PC-3 (cell line): ENCODE data around the gene P2RX1. TPM values are rescaled to one million over a fixed set of nuclear protein-coding genes. Genes with fewer than 3 reads are reported as not detected.

Experiments
- ATAC-seq: fragments of 200-7000 bp; cut with Tn5 transposase; 2 replicates; pipeline ENCODE4 v1.9.1; 2020; ENCODE audit warnings: mild to moderate bottlenecking, moderate library complexity
- BruUV-seq: library from RNA; stranded (reverse); fragments of 400-500 nt; replicated peaks from 2 replicates; lab custom pipeline; 2021; lab: Mats Ljungman, UMichigan
- CTCF ChIA-PET: fragments of 300-600 bp; sonication (Branson Sonifier 250); formaldehyde crosslinking; loops from one replicate; lab custom pipeline; 2022; ENCODE audit warnings: antibody characterized with exemption; lab: Charles Lee
- POLR2A ChIA-PET: fragments of 300-600 bp; sonication (Branson Sonifier 250); formaldehyde crosslinking; loops from one replicate; lab custom pipeline; 2022; ENCODE audit warnings: antibody characterized with exemption; ENCODE audit not compliant: unreplicated experiment; lab: Charles Lee
- DNase-seq: peaks from one replicate; pipeline ENCODE4 v3.0.0-alpha.2; 2015
- H2AFZ ChIP-seq: fragments of 300-600 bp; sonication (generic); 2 replicates; pipeline ENCODE4 v1.6.0; 2016; ENCODE audit warnings: antibody characterized with exemption, low read length
- H3F3A ChIP-seq: fragments of 300-600 bp; sonication (generic); one replicate; pipeline ENCODE4 v1.6.0; 2017; ENCODE audit warnings: antibody characterized with exemption, low read length, control low read depth, mild to moderate bottlenecking; ENCODE audit not compliant: unreplicated experiment
- H3K27ac ChIP-seq: fragments of 300-600 bp; sonication (generic); 2 replicates; pipeline ENCODE4 v1.5.1; 2016; ENCODE audit warnings: mild to moderate bottlenecking, low read length
- H3K27me3 ChIP-seq: fragments of 300-600 bp; sonication (generic); 2 replicates; pipeline ENCODE4 v1.6.1; 2016; ENCODE audit warnings: low read length, mixed read lengths
- H3K36me3 ChIP-seq: fragments of 300-600 bp; sonication (generic); 2 replicates; pipeline ENCODE4 v1.6.1; 2016; ENCODE audit warnings: low read depth, mixed run types, low read length, mixed read lengths
- H3K4me1 ChIP-seq: fragments of 300-600 bp; sonication (generic); 2 replicates; pipeline ENCODE4 v1.5.1; 2016; ENCODE audit warnings: low read length; ENCODE audit not compliant: insufficient read depth
- H3K4me2 ChIP-seq: fragments of 300-600 bp; sonication (generic); 2 replicates; pipeline ENCODE4 v1.6.0; 2016; ENCODE audit warnings: low read length
- H3K4me3 ChIP-seq: fragments of 300-600 bp; sonication (generic); 2 replicates; pipeline ENCODE4 v1.5.1; 2016; ENCODE audit warnings: mild to moderate bottlenecking, low read length, mixed read lengths
- H3K79me2 ChIP-seq: fragments of 300-600 bp; sonication (generic); 2 replicates; pipeline ENCODE4 v1.6.1; 2017; ENCODE audit warnings: low read length, mixed read lengths
- H3K9ac ChIP-seq: fragments of 300-600 bp; sonication (generic); 2 replicates; pipeline ENCODE4 v1.6.0; 2016; ENCODE audit warnings: mild to moderate bottlenecking, low read length
- H3K9me2 ChIP-seq: fragments of 300-600 bp; sonication (generic); replicated peaks from 2 replicates; pipeline ENCODE4 v1.6.1; 2016; ENCODE audit warnings: mixed run types, low read length, mixed read lengths
- H3K9me3 ChIP-seq: fragments of 300-600 bp; sonication (generic); 2 replicates; pipeline ENCODE4 v1.6.1; 2016; ENCODE audit warnings: low read length, mixed read lengths
- H4K20me1 ChIP-seq: fragments of 300-600 bp; sonication (generic); 2 replicates; pipeline ENCODE4 v1.6.1; 2016; ENCODE audit warnings: low read length, mixed read lengths
- EZH2 ChIP-seq: fragments of 300-600 bp; sonication (generic); IDR thresholded peaks from one replicate; pipeline ENCODE4 v1.6.1; 2017; ENCODE audit warnings: antibody characterized with exemption, mild to moderate bottlenecking, low read length; ENCODE audit not compliant: unreplicated experiment
- EZH2phosphoT487 ChIP-seq: fragments of 300-600 bp; sonication (generic); IDR thresholded peaks from 2 replicates; pipeline ENCODE4 v1.6.1; 2018; ENCODE audit warnings: mild to moderate bottlenecking, antibody characterized with exemption, low read length, borderline replicate concordance
- intact Hi-C: fragments of 100-400 bp; cut with micrococcal nuclease; formaldehyde crosslinking; loops from 2 replicates; pipeline ENCODE4 v1.9.0; 2023
- total RNA-seq: library from RNA; depleted of rRNA; stranded (reverse); fragments of >200 nt; gene quantifications from 2 replicates; pipeline ENCODE4 v1.2.3, GENCODE V29; 2014
- TF ChIP-seq, protein P1 (sequence below): fragments of 300-600 bp; sonication (generic); conservative IDR thresholded peaks from 2 replicates; pipeline ENCODE4 v1.5.1; 2017; ENCODE audit warnings: antibody characterized with exemption, low read depth, mild to moderate bottlenecking, low read length

P2RX1 gene
- total RNA-seq, 1 experiment from 2014 or later = not detected

- DNase-seq (no peak), ATAC-seq (no peak)
- Histone ChIP-seq H3K36me3 (no peaks in the 10 kb centered on the region), H3K4me2 (no peak overlapping the region), H2AFZ (no peak overlapping the region), H3K79me2 (no peaks in the 10 kb centered on the region), H3K27me3 (no peaks in the 10 kb centered on the region), H3K9ac (no peak overlapping the region), H3K27ac (no peak overlapping the region), H3K9me2 (no peaks in the 10 kb centered on the region), H3K4me3 (no peak overlapping the region), H3F3A (no peaks in the 10 kb centered on the region), H3K9me3 (no peaks in the 10 kb centered on the region), H3K4me1 (no peaks in the 10 kb centered on the region), H4K20me1 (no peaks in the 10 kb centered on the region)
- BruUV-seq = no TSS peak
- ChIA-PET CTCF (no interaction called here), POLR2A (no interaction called here)
- intact Hi-C loops = no loop called here
- no peak for TF ChIP-seq EZH2
- TF ChIP-seq EZH2phosphoT487 = no peak
- TF ChIP-seq, protein P1, sequence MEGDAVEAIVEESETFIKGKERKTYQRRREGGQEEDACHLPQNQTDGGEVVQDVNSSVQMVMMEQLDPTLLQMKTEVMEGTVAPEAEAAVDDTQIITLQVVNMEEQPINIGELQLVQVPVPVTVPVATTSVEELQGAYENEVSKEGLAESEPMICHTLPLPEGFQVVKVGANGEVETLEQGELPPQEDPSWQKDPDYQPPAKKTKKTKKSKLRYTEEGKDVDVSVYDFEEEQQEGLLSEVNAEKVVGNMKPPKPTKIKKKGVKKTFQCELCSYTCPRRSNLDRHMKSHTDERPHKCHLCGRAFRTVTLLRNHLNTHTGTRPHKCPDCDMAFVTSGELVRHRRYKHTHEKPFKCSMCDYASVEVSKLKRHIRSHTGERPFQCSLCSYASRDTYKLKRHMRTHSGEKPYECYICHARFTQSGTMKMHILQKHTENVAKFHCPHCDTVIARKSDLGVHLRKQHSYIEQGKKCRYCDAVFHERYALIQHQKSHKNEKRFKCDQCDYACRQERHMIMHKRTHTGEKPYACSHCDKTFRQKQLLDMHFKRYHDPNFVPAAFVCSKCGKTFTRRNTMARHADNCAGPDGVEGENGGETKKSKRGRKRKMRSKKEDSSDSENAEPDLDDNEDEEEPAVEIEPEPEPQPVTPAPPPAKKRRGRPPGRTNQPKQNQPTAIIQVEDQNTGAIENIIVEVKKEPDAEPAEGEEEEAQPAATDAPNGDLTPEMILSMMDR = no peak
Observed at GRCh38 chr17:3916825-3917224, 560 bp upstream of the P2RX1 start.

DNA sequence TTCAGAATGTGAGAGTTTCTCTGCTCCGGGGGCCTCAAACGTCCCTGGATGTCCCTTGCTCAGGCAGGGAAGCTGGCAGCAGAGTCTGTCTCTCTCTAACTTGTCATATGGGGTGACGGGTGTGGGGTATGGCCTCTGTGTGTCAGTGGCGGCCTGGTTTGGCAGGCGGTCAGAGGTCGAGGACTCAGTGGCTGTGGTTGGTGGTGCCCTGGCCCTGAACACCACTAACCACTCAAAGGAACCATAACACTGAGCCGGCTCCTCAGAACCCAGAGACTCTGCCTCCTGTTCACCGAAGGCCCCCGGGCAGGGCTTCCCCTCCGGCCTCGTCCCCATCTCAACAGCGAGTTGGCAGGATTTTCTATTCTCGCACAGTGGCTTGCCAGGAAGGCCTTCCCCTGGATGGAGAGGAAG lies 677 bp downstream of the P2RX1 start:
- Histone ChIP-seq H3K4me2 (no peak overlapping the region), H3K4me3 (no peak overlapping the region), H3K9me2 (no peaks in the 10 kb centered on the region), H3F3A (no peaks in the 10 kb centered on the region), H3K9ac (no peak overlapping the region), H3K79me2 (no peaks in the 10 kb centered on the region), H3K36me3 (no peaks in the 10 kb centered on the region), H3K27ac (no peak overlapping the region), H2AFZ (no peak overlapping the region), H3K9me3 (no peaks in the 10 kb centered on the region), H4K20me1 (no peaks in the 10 kb centered on the region), H3K4me1 (no peaks in the 10 kb centered on the region), H3K27me3 (no peaks in the 10 kb centered on the region)
- intact Hi-C loops = no loop called here
- DNase-seq (no peak), ATAC-seq (no peak)
- POLR2A ChIA-PET = no interaction called here
- TF ChIP-seq EZH2phosphoT487 (no peak), EZH2 (no peak)
- TF ChIP-seq, protein P1 = no peak
- BruUV-seq = no TSS peak
- CTCF ChIA-PET = no interaction called here

- Histone ChIP-seq H3K4me1 (no peaks in the 10 kb centered on the region), H2AFZ (no peak overlapping the region), H4K20me1 (no peaks in the 10 kb centered on the region), H3K9me2 (no peaks in the 10 kb centered on the region), H3K9ac (no peak overlapping the region), H3K4me3 (no peak overlapping the region), H3K4me2 (no peak overlapping the region), H3K79me2 (no peaks in the 10 kb centered on the region), H3K36me3 (no peaks in the 10 kb centered on the region), H3K27me3 (no peaks in the 10 kb centered on the region), H3F3A (no peaks in the 10 kb centered on the region), H3K27ac (no peak overlapping the region), H3K9me3 (no peaks in the 10 kb centered on the region)
- BruUV-seq = no TSS peak
- intact Hi-C loops = no loop called here
- no peak for DNase-seq
- TF ChIP-seq, protein P1 = no peak
- no peak for TF ChIP-seq EZH2
- TF ChIP-seq EZH2phosphoT487 = no peak
- CTCF ChIA-PET = interaction anchor here (0.6 kb wide), 4 partner anchors 21 to 711 kb away, joined by 3 to 6 read pairs (median 4); partner anchors contain the start of gene CAMKK1
- POLR2A ChIA-PET = no interaction called here
- ATAC-seq = no peak
Observed at GRCh38 chr17:3914312-3914670, 2.0 kb downstream of the P2RX1 start.
